GM19035 (cell line): ENCODE data around the gene ELOVL2.
A peak's percentile ranks its signal among the peaks of the same experiment; 100 is the strongest.

ENCODE experiments used
- ATAC-seq: cut with Tn5 transposase; IDR thresholded peaks from one replicate; pipeline ENCODE4 v1.9.1; 2021; ENCODE audit not compliant: unreplicated experiment

Gene ELOVL2

GRCh38 chr6:11058406-11058805 lies 14.3 kb upstream of the ELOVL2 start:
- no peak for ATAC-seq

- ATAC-seq = no peak
Measured at GRCh38 chr6:11056871-11057270, 12.8 kb upstream of the ELOVL2 start.

- no peak for ATAC-seq
Measured at GRCh38 chr6:11055127-11055627, 11.1 kb upstream of the ELOVL2 start.

- ATAC-seq = no peak
Measured at GRCh38 chr6:11054722-11055121, 10.6 kb upstream of the ELOVL2 start.

GRCh38 chr6:11053307-11053706 lies 9.2 kb upstream of the ELOVL2 start:
- ATAC-seq = no peak

- no peak for ATAC-seq
Measured at GRCh38 chr6:11050731-11051130, 6.6 kb upstream of the ELOVL2 start.

- no peak for ATAC-seq
Measured at GRCh38 chr6:11044712-11045167, 635 bp upstream of the ELOVL2 start.

GRCh38 chr6:11043378-11043960 lies 636 bp downstream of the ELOVL2 start:
- no peak for ATAC-seq

- no peak for ATAC-seq
Measured at GRCh38 chr6:11042750-11043377, 1.2 kb downstream of the ELOVL2 start.

GRCh38 chr6:11042025-11042749 lies 1.9 kb downstream of the ELOVL2 start:
- ATAC-seq = no peak

GRCh38 chr6:11040134-11040533 lies 4.0 kb downstream of the ELOVL2 start:
- no peak for ATAC-seq

GRCh38 chr6:11039040-11039439 lies 5.1 kb downstream of the ELOVL2 start:
- no peak for ATAC-seq

GRCh38 chr6:11036977-11037430 lies 7.1 kb downstream of the ELOVL2 start:
- ATAC-seq = no peak

GRCh38 chr6:11036351-11036740 lies 7.8 kb downstream of the ELOVL2 start:
- ATAC-seq = no peak

- ATAC-seq = no peak
Measured at GRCh38 chr6:11035616-11036350, 8.3 kb downstream of the ELOVL2 start.

- ATAC-seq = no peak
Measured at GRCh38 chr6:11033825-11034224, 10.3 kb downstream of the ELOVL2 start.

- ATAC-seq = no peak
Measured at GRCh38 chr6:11030904-11031303, 13.2 kb downstream of the ELOVL2 start.

- ATAC-seq = no peak
Measured at GRCh38 chr6:11028959-11029358, 15.1 kb downstream of the ELOVL2 start.

GRCh38 chr6:11027565-11028110 lies 16.5 kb downstream of the ELOVL2 start:
- ATAC-seq = no peak

GRCh38 chr6:11025921-11026635 lies 18.0 kb downstream of the ELOVL2 start:
- ATAC-seq = peak; percentile 92
